Measurements from ENCODE around the gene MT3.
"Not testable (repeated sequence)": the region's sequence is repeated elsewhere in the genome, so short reads cannot be mapped to it uniquely, and the experiment has no call there.

The MT3 gene

DNA sequence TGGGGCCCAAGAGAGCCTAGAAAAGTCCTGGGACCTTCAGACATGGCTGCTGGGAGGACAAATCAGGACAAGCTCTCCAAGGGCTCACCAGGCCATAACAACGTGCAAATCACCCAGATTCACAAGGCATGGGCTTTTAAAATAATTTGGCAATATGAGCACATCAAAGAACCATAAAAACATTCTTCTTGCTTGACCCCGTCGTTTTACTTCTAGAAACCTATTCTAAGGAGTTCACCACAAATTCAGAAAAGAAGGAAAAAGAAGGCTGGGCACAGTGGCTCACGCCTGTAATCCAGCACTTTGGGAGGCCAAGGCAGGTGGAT lies 12.1 kb upstream of the MT3 start:
- peak overlapping the region; percentile 35 for H3K27ac ChIP-seq
- ChIA-PET CTCF (interaction anchor here (0.6 to 1.6 kb wide), 7 partner anchors 12 to 131 kb away, joined by 3 to 8 read pairs (median 3); no protein-coding TSS in a partner anchor), POLR2A (ENCODE audit: low non-redundant PET) (no interaction called here)
- TF ChIP-seq, protein P1, sequence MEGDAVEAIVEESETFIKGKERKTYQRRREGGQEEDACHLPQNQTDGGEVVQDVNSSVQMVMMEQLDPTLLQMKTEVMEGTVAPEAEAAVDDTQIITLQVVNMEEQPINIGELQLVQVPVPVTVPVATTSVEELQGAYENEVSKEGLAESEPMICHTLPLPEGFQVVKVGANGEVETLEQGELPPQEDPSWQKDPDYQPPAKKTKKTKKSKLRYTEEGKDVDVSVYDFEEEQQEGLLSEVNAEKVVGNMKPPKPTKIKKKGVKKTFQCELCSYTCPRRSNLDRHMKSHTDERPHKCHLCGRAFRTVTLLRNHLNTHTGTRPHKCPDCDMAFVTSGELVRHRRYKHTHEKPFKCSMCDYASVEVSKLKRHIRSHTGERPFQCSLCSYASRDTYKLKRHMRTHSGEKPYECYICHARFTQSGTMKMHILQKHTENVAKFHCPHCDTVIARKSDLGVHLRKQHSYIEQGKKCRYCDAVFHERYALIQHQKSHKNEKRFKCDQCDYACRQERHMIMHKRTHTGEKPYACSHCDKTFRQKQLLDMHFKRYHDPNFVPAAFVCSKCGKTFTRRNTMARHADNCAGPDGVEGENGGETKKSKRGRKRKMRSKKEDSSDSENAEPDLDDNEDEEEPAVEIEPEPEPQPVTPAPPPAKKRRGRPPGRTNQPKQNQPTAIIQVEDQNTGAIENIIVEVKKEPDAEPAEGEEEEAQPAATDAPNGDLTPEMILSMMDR (conservative IDR thresholded peaks at IDR 0.05; ENCODE audit: low read depth): peak; percentile 33
- no peak for DNase-seq (ENCODE audit: low spot score)

DNA sequence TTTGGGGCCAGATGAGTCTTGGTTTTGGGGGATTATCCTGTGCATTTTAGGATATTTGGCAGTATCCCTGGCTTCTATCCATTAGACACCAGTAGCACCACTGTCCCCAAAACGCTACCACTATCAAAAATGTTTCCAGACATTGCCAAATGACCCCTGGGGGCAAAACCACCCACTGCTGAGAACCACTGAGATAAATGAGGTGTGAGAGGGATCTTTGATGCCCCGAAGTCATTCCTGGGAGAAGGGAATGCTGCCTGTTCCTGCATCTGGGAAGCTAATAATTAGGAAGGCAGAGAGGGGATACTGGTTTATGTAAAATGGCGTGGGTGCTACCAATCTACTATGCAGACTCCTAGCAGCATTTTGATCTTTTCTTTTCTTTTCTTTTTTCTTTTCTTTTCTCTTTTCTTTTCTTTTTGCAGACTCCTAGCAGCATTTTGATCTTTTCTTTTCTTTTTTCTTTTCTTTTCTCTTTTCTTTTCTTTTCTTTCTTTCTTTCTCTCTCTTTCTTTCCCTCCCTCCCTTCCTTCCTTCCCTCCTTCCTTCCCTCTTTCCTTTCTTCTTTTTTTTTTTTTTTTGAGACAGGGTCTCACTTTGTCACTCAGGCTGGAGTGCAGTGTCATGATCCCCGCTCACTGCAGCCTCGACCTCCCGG lies 8.8 kb upstream of the MT3 start:
- DNase-seq (ENCODE audit: low spot score): no peak
- H3K27ac ChIP-seq: no peak overlapping the region
- CTCF ChIA-PET: interaction anchor here (0.7 to 1.3 kb wide), 4 partner anchors 20 to 121 kb away, joined by 3 to 14 read pairs (median 4); no protein-coding TSS in a partner anchor
- TF ChIP-seq, protein P1 (conservative IDR thresholded peaks at IDR 0.05; ENCODE audit: low read depth): no peak
- POLR2A ChIA-PET (ENCODE audit: low non-redundant PET): no interaction called here

DNA sequence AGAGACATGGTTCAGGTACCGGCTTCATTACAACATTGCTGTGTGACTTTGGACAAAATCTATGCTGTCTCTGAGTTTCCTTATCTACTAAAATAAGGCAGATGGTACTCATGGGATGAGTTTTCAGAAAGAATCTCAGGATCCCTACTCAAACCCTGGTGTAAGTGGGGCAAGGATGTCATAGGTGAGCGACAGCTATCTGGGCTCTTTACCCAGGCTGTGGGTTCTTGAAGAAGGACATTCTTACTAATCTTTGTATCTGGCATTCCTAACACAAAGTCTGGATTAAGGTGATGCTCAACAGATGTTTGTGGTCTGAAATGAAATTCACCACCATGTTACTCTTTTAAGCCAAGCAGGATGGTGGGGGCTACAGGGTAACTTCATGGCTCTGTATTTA lies 6.4 kb upstream of the MT3 start:
- DNase-seq (ENCODE audit: low spot score); CTCF ChIA-PET; POLR2A ChIA-PET (ENCODE audit: low non-redundant PET); H3K27ac ChIP-seq: not testable (repeated sequence)

DNA sequence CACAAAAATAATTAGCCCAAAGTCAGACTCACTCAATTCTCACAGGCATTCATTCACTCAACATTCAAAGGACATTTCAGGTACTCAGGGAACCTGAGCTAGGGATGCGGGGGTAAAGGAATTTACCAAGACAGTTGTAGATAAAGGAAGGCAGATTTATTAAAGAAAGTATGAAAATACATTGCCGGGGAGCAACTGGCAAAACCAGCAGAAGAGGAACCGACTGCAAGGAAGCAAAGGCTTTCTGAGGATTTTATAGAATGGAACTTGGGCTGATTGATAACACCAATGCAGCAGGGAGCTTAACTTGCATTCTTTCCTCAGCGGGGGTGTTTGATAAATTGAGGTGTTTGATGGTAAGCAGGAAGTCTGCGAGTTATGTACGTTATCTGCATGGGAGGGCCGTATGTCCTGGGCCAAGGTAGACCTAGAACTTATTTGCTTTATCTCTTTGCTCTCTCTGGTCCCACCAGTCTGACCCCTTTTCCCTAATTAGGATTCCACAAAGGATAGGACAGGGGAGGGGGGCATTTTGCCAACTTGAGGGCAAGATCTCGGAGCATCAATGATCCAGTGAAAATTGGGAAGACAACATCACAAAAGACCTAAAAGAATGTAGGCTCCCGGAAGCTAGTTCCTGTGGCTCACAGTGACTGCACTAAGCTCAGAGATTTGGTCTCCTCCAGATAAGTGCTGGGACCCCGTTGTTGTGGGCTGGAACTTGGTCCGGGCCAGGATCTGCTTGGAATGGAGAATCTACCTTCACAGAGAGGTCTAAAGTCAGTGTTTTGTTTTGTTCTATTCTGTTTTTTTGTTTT lies 5.8 kb upstream of the MT3 start:
- TF ChIP-seq, protein P1 (conservative IDR thresholded peaks at IDR 0.05; ENCODE audit: low read depth): no peak
- POLR2A ChIA-PET (ENCODE audit: low non-redundant PET): no interaction called here
- no peak overlapping the region for H3K27ac ChIP-seq
- DNase-seq (ENCODE audit: low spot score): no peak
- CTCF ChIA-PET: no interaction called here

DNA sequence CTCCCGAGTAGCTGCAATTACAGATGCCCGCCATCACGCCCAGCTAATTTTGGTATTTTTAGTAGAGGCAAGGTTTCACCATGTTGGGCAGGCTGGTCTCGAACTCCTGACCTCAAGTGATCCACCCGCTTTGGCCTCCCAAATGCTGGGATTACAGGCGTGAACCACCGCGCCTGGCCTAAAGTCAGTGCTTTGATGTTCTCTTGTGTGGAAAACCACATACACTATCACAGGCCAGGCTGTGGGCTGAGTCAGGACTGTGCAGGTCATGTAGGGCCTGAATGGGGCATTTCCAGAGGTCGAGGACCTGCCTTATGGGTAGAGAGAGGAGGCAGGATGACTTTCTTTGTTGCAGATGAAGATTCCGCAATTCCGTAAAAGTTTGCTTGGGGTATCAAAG lies 5.1 kb upstream of the MT3 start:
- ChIA-PET POLR2A (ENCODE audit: low non-redundant PET) (no interaction called here), CTCF (interaction anchor here (0.5 to 1.4 kb wide), 2 partner anchors 16 to 20 kb away, joined by 3 to 6 read pairs; no protein-coding TSS in a partner anchor)
- no peak overlapping the region for H3K27ac ChIP-seq
- no peak for DNase-seq (ENCODE audit: low spot score)
- TF ChIP-seq, protein P1 (conservative IDR thresholded peaks at IDR 0.05; ENCODE audit: low read depth): no peak

DNA sequence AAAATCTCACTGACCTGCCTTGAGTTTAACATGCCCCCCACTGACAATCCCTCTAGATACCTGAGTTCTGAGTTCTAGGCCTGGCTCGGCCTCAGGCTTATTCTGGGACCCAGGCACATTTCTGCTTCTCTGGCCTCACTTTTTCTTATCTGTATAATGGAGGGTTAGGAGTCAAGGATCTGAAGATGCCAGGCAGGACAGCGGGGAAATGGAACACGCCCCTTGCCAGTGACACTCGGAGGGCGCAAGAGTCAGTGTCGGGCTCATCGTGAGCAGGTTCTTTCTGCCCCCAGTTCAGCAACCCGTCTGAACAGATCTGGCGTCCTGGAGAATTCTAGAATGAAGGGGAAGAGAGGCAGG lies 567 bp upstream of the MT3 start:
- CTCF ChIA-PET: no interaction called here
- H3K27ac ChIP-seq: no peak overlapping the region
- TF ChIP-seq, protein P1 (conservative IDR thresholded peaks at IDR 0.05; ENCODE audit: low read depth): no peak
- no peak for DNase-seq (ENCODE audit: low spot score)
- POLR2A ChIA-PET (ENCODE audit: low non-redundant PET): no interaction called here

Data from RWPE1 (cell line).